Vagina (tissue), 2 donors: ENCODE measurements around the gene BORA.

ENCODE experiments used
- CTCF ChIP-seq, 3 experiments: fragments of 450-650 bp in 2 of 3; fragments of 200-600 bp in 1 of 3; sonication (generic) in 1 of 3; IDR thresholded peaks; one replicate each; pipeline ENCODE4 v1.5.1; 2017 to 2019; ENCODE audit warnings: antibody characterized with exemption in 3 of 3, mild to moderate bottlenecking in 2 of 3, moderate library complexity in 2 of 3
- POLR2A ChIP-seq, 2 donors: fragments of 450-650 bp; IDR thresholded peaks; one replicate each; pipeline ENCODE4 v1.6.1; 2017; ENCODE audit warnings: antibody characterized with exemption in 2 of 2, mild to moderate bottlenecking in 2 of 2, moderate library complexity in 2 of 2
- POLR2AphosphoS5 ChIP-seq, 2 donors: sonication (generic); formaldehyde crosslinking; IDR thresholded peaks; one replicate each; pipeline ENCODE4 v1.9.0; 2017; ENCODE audit warnings: antibody characterized with exemption in 2 of 2, mild to moderate bottlenecking in 2 of 2, low read depth in 1 of 2; ENCODE audit not compliant: insufficient read depth in 1 of 2

DNA sequence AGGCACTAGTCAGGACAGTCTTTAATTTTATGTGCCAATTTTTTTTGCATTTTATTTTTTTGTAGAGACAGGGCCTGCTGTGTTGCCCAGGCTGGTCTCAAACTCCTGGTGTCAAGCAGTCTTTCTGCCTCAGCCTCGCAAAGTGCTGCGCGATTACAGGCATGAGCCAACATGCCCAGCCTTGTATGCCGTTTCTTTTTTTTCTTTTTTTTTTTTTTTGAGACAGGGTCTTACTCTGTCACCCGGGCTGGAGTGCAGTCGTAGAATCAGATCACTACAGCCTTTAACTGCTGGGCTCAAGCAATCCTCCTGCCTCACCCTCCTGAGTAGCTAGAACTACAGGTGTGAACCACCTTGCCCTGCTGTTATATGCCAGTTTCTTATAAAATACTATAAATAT is 26.4 kb downstream of the BORA start:
- TF ChIP-seq CTCF (IDR thresholded peaks at IDR 0.05) (no peak), POLR2AphosphoS5 (IDR thresholded peaks at IDR 0.05; ENCODE audit: insufficient read depth in 1 of 2, low read depth in 1 of 2) (no peak), POLR2A (IDR thresholded peaks at IDR 0.05) (no peak)
